Loucy (cell line): Measurements from ENCODE around the gene XXYLT1.

ENCODE experiments used
- H2AFZ ChIP-seq: fragments of 200-600 bp; sonication (generic); 2 replicates; pipeline ENCODE4 v1.6.0; 2016; ENCODE audit warnings: antibody characterized with exemption, mild to moderate bottlenecking, low read length, moderate library complexity
- H3F3A ChIP-seq: fragments of 200-600 bp; 2 replicates; pipeline ENCODE4 v1.6.0; 2016; ENCODE audit warnings: antibody characterized with exemption, low read depth, mild to moderate bottlenecking
- H3K27me3 ChIP-seq: fragments of 200-600 bp; sonication (generic); 2 replicates; pipeline ENCODE4 v1.6.1; 2014; ENCODE audit warnings: low read length, mild to moderate bottlenecking; ENCODE audit not compliant: insufficient read depth, poor library complexity, severe bottlenecking
- H3K36me3 ChIP-seq: fragments of 200-600 bp; sonication (generic); 2 replicates; pipeline ENCODE4 v1.6.1; 2016; ENCODE audit warnings: low read length; ENCODE audit not compliant: insufficient read depth
- H3K4me1 ChIP-seq: fragments of 200-600 bp; sonication (generic); 2 replicates; pipeline ENCODE4 v1.5.1; 2014; ENCODE audit warnings: low read length, mild to moderate bottlenecking; ENCODE audit not compliant: insufficient read depth, poor library complexity, severe bottlenecking
- H3K4me2 ChIP-seq: fragments of 200-600 bp; sonication (generic); 2 replicates; pipeline ENCODE4 v1.6.0; 2014; ENCODE audit warnings: antibody characterized with exemption, low read length, low read depth, mild to moderate bottlenecking; ENCODE audit not compliant: poor library complexity, severe bottlenecking
- H3K4me3 ChIP-seq: fragments of 200-600 bp; sonication (generic); 2 replicates; pipeline ENCODE4 v1.5.1; 2014; ENCODE audit warnings: low read length, mild to moderate bottlenecking, mixed read lengths; ENCODE audit not compliant: poor library complexity, severe bottlenecking
- H3K79me2 ChIP-seq: fragments of 200-600 bp; sonication (generic); 2 replicates; pipeline ENCODE4 v1.6.1; 2014; ENCODE audit warnings: low read length; ENCODE audit not compliant: insufficient read depth
- H3K9ac ChIP-seq: fragments of 200-600 bp; sonication (generic); 2 replicates; pipeline ENCODE4 v1.6.0; 2014; ENCODE audit warnings: mild to moderate bottlenecking, low read depth, low read length, moderate library complexity; ENCODE audit not compliant: poor library complexity, severe bottlenecking
- H3K9me2 ChIP-seq: fragments of 200-600 bp; sonication (generic); replicated peaks from 2 replicates; pipeline ENCODE4 v1.6.1; 2016; ENCODE audit warnings: low read depth, low read length, mixed read lengths
- H3K9me3 ChIP-seq: fragments of 200-600 bp; sonication (generic); 2 replicates; pipeline ENCODE4 v1.6.1; 2014; ENCODE audit warnings: mild to moderate bottlenecking, antibody characterized with exemption, low read length, low read depth; ENCODE audit not compliant: insufficient read depth
- H4K20me1 ChIP-seq: fragments of 200-600 bp; sonication (generic); 2 replicates; pipeline ENCODE4 v1.6.0; 2014; ENCODE audit warnings: antibody characterized with exemption, low read length, mild to moderate bottlenecking; ENCODE audit not compliant: insufficient read depth, poor library complexity, severe bottlenecking
- CTCF ChIP-seq: fragments of 200-600 bp; sonication (generic); conservative IDR thresholded peaks from 2 replicates; pipeline ENCODE4 v1.5.1; 2014; ENCODE audit warnings: mild to moderate bottlenecking, antibody characterized with exemption, low read length
- EZH2phosphoT487 ChIP-seq: fragments of 200-600 bp; IDR thresholded peaks from 2 replicates; pipeline ENCODE4 v1.6.1; 2018; ENCODE audit warnings: antibody characterized with exemption, mild to moderate bottlenecking, moderate library complexity, borderline replicate concordance

XXYLT1 gene

GRCh38 chr3:195111319-195111705 is 159.6 kb downstream of the XXYLT1 start:
- Histone ChIP-seq H3K4me3 (no peak overlapping the region), H2AFZ (no peak overlapping the region), H3K4me1 (peaks cover 28% of the 10 kb centered on the region), H3K9ac (no peak overlapping the region), H3K27me3 (no peaks in the 10 kb centered on the region), H3K36me3 (peaks cover 37% of the 10 kb centered on the region; the same call in 1 of the 2 replicates), H4K20me1 (no peaks in the 10 kb centered on the region), H3F3A (no peaks in the 10 kb centered on the region; the same call in 1 of the 2 replicates), H3K4me2 (no peak overlapping the region), H3K79me2 (peaks cover 74% of the 10 kb centered on the region), H3K9me3 (no peaks in the 10 kb centered on the region), H3K9me2 (no peaks in the 10 kb centered on the region)
- no peak for TF ChIP-seq CTCF
- TF ChIP-seq EZH2phosphoT487, result no peak

GRCh38 chr3:195110647-195111318 is 160.2 kb downstream of the XXYLT1 start:
- TF ChIP-seq CTCF (no peak), EZH2phosphoT487 (no peak)
- no peak overlapping the region for H2AFZ ChIP-seq
- peaks cover 37% of the 10 kb centered on the region; the same call in 1 of the 2 replicates for H3K36me3 ChIP-seq
- H3K4me1 ChIP-seq, result peaks cover 22% of the 10 kb centered on the region
- no peaks in the 10 kb centered on the region for H3K9me3 ChIP-seq
- no peaks in the 10 kb centered on the region for H3K9me2 ChIP-seq
- no peaks in the 10 kb centered on the region for H3K27me3 ChIP-seq
- no peaks in the 10 kb centered on the region for H4K20me1 ChIP-seq
- H3K9ac ChIP-seq, result no peak overlapping the region
- H3K4me3 ChIP-seq, result no peak overlapping the region
- H3F3A ChIP-seq, result no peaks in the 10 kb centered on the region
- H3K4me2 ChIP-seq, result no peak overlapping the region
- H3K79me2 ChIP-seq, result peaks cover 74% of the 10 kb centered on the region

GRCh38 chr3:195109098-195109657 is 161.8 kb downstream of the XXYLT1 start:
- H3K9me2 ChIP-seq, result no peaks in the 10 kb centered on the region
- H2AFZ ChIP-seq, result no peak overlapping the region
- peaks cover 29% of the 10 kb centered on the region; the same call in 1 of the 2 replicates for H3K36me3 ChIP-seq
- no peaks in the 10 kb centered on the region for H4K20me1 ChIP-seq
- no peaks in the 10 kb centered on the region for H3K9me3 ChIP-seq
- TF ChIP-seq CTCF (no peak), EZH2phosphoT487 (no peak)
- no peaks in the 10 kb centered on the region for H3F3A ChIP-seq
- no peak overlapping the region for H3K4me3 ChIP-seq
- peaks cover 13% of the 10 kb centered on the region for H3K4me1 ChIP-seq
- H3K27me3 ChIP-seq, result no peaks in the 10 kb centered on the region
- no peak overlapping the region for H3K4me2 ChIP-seq
- H3K79me2 ChIP-seq, result peaks cover 72% of the 10 kb centered on the region
- H3K9ac ChIP-seq, result no peak overlapping the region
